ENCODE measurements around the gene MLIP. TPM values are rescaled to one million over a fixed set of nuclear protein-coding genes. Genes with fewer than 3 reads are reported as not detected.
"Not testable (repeated sequence)": the region's sequence is repeated elsewhere in the genome, so short reads cannot be mapped to it uniquely, and the experiment has no call there.

MLIP gene
- total RNA-seq, 1 donor from 2014 or later, result 8.5 TPM

GRCh38 chr6:54142889-54143519, 31.8 kb downstream of the MLIP start:
- ATAC-seq, result no peak

DNA sequence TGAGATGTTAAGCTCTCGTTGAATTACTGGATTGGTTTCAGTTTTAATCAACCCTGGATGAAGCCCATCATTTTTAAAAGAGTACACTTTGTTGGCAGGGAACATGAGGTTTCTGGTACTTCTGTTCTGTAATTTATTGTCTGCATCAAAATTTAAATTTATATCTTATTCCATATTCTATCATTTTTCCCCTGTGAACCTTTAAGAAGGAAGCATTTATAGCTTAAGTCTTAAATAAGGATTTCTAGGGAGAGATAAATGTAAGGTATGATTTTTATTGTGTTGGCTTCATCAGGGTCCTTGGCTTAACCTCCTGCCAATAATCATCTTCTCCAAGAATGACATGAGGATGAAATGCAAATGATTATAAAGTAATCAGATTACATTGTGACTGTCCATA, 40.6 kb downstream of the MLIP start:
- no peak for ATAC-seq

GRCh38 chr6:54156650-54157250, 45.5 kb downstream of the MLIP start:
- ATAC-seq, result no peak

DNA sequence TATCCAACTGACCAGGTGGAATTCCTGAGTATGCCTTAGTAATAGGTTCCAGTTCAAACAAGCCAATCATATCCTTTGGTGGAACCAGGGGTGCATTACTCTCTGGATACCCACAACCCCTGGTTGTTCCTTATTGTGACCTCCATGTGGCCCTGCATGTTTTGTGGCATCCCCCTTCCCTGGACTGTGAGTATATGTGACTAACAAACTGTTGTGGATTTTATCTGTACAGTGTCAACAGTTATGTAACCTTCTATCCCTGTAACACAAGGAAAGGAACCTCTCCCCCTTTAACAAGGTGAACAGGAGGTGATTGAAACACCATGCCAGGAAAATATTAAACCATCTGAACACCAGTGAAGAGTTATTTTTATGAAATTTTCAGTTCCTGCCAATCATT, 46.2 kb downstream of the MLIP start:
- ATAC-seq, result no peak

- ATAC-seq, result no peak
Observed at GRCh38 chr6:54173089-54173488, 61.8 kb downstream of the MLIP start.

DNA sequence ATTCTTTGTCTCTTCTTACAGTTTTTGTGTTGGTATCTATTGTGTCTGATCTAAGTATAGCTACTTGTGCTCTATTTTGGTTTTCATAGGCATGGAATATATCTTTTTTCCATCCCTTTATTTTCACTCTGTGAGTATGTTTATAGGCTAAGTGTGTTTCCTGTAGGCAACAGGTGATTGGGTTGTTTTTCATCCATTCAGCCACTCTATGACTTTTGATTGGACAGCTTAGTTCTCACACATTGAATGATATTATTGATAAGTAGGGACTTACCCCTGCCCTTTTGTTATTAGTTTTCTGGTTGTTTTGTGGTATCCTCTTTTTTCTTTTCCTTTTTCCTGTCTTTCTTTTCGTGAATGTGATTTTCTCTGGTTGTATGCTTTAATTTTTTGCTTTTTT, 67.9 kb downstream of the MLIP start:
- ATAC-seq, result no peak

- ATAC-seq, result no peak
Observed at GRCh38 chr6:54183616-54184015, 72.4 kb downstream of the MLIP start.

DNA sequence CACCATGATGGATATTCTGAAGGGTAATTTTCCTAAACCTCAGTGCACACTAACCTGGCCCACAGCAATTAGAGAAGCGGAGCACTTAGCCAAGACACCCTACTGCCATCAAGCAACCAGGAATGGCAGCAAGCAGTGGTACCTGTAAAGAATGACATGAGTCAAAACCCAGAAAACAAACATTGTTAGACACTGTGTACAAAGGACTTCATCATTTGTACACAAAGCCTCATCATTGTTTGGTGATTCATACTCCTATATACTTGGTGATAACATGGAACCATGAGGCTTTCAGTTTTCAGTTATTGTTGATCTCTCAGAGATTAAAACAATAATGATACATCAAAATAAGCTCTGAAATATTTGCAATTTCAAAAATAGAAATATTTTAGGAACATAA, 74.6 kb downstream of the MLIP start:
- ATAC-seq, result no peak

GRCh38 chr6:54188846-54189245, 77.6 kb downstream of the MLIP start:
- no peak for ATAC-seq

GRCh38 chr6:54191461-54191860, 80.2 kb downstream of the MLIP start:
- no peak for ATAC-seq

- ATAC-seq, result no peak
Observed at GRCh38 chr6:54192993-54193392, 81.8 kb downstream of the MLIP start.

- ATAC-seq, result no peak
Observed at GRCh38 chr6:54193560-54193959, 82.3 kb downstream of the MLIP start.

- ATAC-seq, result peak; percentile 37
Observed at GRCh38 chr6:54194067-54194466, 82.8 kb downstream of the MLIP start.

GRCh38 chr6:54195637-54196036, 84.4 kb downstream of the MLIP start:
- no peak for ATAC-seq

- no peak for ATAC-seq
Observed at GRCh38 chr6:54196905-54197304, 85.7 kb downstream of the MLIP start.

DNA sequence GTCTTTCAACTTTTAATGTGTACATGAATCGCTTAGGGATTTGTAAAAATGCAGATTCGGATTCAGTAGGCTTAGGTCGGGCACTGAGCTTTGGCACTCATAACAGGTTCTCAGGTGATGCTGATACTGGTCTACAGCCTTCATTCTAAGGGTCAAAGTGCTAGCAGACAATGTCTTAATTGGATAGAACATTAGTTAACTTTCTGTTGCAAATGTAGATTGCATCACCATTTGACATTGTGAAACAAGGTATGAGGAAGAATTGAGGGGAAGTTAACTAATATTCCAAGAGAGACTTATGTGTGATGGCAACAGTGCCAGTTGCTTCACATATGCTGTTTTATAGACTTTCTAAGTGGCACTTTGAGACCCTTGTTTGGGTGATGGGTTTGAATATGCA, 86.9 kb downstream of the MLIP start:
- ATAC-seq, result no peak

- ATAC-seq, result not testable (repeated sequence)
Observed at GRCh38 chr6:54203474-54204035, 92.3 kb downstream of the MLIP start.

DNA sequence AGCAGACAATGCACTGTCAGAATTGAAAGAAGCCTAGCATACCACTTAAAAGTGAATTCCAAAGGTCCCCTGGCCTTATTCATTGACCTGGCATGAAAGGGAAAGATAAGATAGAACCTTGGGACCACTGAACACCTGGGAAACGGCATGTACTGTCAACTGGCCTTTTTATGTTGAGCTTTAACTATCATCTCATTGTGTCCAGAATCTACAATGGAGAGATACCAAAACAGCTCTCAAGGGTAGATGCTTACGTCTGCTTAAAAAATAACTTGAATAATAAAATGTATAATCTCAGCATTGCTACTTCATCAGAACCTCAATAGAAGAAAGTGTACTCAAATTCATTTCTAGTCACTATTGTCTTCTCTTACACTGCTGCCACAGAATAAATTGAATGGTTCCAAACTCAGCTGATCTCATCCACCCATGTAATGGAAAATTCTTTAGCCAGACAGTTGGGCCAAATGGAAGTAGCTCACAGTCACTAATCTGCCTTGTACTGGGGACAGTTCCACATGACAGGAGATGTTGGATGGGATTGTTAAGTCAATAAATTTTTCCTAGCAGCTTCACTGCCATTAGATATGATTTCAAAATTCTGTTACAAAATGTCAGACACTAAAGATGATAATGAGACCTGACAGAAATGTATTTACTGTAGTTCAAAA, 93.8 kb downstream of the MLIP start:
- no peak for ATAC-seq

DNA sequence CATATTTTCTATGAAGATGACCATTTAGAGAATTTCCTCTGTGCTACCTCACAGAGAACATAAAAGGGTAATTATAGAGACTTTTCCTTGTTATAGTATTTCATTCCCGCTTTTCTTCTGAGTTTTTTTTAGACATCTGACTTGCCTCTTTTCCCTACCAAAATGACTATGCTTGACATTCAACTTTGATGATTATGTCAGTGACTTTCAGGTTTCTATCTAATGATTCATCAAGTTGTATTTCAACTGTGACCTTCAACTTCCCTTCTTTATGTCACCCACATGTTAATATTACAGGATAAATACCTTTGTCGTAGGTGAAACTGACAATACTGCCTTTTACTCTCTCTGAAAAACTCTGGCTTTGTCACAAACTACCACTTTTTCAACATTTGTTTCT, 95.3 kb downstream of the MLIP start:
- ATAC-seq, result no peak

GRCh38 chr6:54209983-54210382, 98.7 kb downstream of the MLIP start:
- not testable (repeated sequence) for ATAC-seq

GRCh38 chr6:54214286-54214685, 103.0 kb downstream of the MLIP start:
- no peak for ATAC-seq

- ATAC-seq, result no peak
Observed at GRCh38 chr6:54216336-54216735, 105.1 kb downstream of the MLIP start.

- no peak for ATAC-seq
Observed at GRCh38 chr6:54217018-54217417, 105.8 kb downstream of the MLIP start.

DNA sequence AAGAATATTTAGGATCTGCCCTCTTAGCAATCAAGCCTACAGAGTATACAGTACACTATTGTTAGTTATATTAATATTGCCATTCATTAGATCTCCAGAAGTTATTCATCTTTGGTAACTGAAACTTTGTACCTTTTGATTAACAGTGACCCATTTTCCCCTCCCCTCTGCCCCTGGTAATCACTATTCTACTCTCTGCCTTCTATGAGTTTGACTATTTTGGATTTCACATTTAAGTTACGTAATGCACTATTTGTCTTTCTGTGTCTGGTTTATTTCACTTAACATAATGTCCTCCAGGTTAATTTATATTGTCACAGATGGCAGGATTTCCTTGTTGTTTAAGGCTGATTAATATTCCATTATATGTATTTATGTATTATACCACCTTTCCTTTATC, 111.0 kb downstream of the MLIP start:
- no peak for ATAC-seq
